SIG-M5 (cell line): Measurements from ENCODE around the gene UBR4.

Source experiments
- DNase-seq: peaks from one replicate; lab custom pipeline; 2025; lab: John Stamatoyannopoulos, UW

Gene UBR4

GRCh38 chr1:19091196-19091953 lies 118.7 kb downstream of the UBR4 start:
- no peak for DNase-seq

- DNase-seq, result no peak
These were observed 120.5 kb downstream of the UBR4 start for GRCh38 chr1:19089524-19089923.

- no peak for DNase-seq
These were observed 121.2 kb downstream of the UBR4 start for GRCh38 chr1:19088717-19089442.

- no peak for DNase-seq
These were observed 122.1 kb downstream of the UBR4 start for GRCh38 chr1:19087737-19088594.

- no peak for DNase-seq
These were observed 122.9 kb downstream of the UBR4 start for GRCh38 chr1:19087017-19087736.

- no peak for DNase-seq
These were observed 123.7 kb downstream of the UBR4 start for GRCh38 chr1:19086176-19086875.

GRCh38 chr1:19084206-19084738 lies 125.8 kb downstream of the UBR4 start:
- DNase-seq, result no peak

- no peak for DNase-seq
These were observed 127.0 kb downstream of the UBR4 start for GRCh38 chr1:19083081-19083480.

GRCh38 chr1:19081218-19081893 lies 128.7 kb downstream of the UBR4 start:
- peak; percentile 31 for DNase-seq

GRCh38 chr1:19080721-19081120 lies 129.3 kb downstream of the UBR4 start:
- no peak for DNase-seq

- no peak for DNase-seq
These were observed 130.3 kb downstream of the UBR4 start for GRCh38 chr1:19079541-19080472.

GRCh38 chr1:19078536-19078935 lies 131.5 kb downstream of the UBR4 start:
- DNase-seq, result no peak

GRCh38 chr1:19076841-19077616 lies 133.0 kb downstream of the UBR4 start:
- no peak for DNase-seq

GRCh38 chr1:19074902-19075721 lies 135.0 kb downstream of the UBR4 start:
- no peak for DNase-seq

- no peak for DNase-seq
These were observed 135.6 kb downstream of the UBR4 start for GRCh38 chr1:19074361-19074901.

- no peak for DNase-seq
These were observed 136.5 kb downstream of the UBR4 start for GRCh38 chr1:19073311-19074186.
